ENCODE measurements around the gene C1S. TPM values are rescaled to one million over a fixed set of nuclear protein-coding genes. Genes with fewer than 3 reads are reported as not detected.

C1S gene
- total and polyA plus RNA-seq, 10 donors: 102 to 451 (median 257) TPM

DNA sequence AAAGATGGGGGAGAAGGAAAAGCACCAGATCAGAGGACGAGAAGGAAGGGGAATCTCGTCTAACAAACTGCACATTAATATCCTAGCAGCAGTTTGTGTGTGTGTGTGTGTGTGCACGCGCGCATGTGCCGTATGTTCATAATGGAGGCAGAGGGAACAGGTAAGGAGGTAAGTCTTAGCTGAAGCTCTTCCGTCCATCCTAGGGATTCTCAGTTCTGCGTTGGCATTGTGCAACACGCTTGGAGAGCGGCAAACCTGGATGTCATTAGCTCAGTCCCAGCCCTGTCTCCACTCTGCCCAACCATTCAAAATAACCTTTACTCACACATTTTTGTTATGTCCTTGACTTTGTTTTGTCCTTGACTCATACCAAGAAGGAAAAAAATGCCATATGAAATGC lies 33.4 kb downstream of the C1S start:
- peaks cover 0 to 41% (median 4%) of the 10 kb centered on the region in 6 donors for H3K36me3 ChIP-seq
- intact Hi-C loops (cut with DNase I; ENCODE audit: low total_unique reads): loop anchor here (10.0 kb wide), 1 partner anchor 79 kb away; the partner anchor contains the start of gene LPCAT3
- no peak overlapping the region for H3K4me3 ChIP-seq
- peak overlapping the region in 4 of 8 donors; percentile 74 to 82 (median 78) for H3K27ac ChIP-seq
- 63 to 80% (median 71%) methylated on average over 10 of the region's 10 CpGs for WGBS, 5 donors
- H3K27me3 ChIP-seq (replicated peaks in 1 of 7): no peaks in the 10 kb centered on the region
- no peaks in the 10 kb centered on the region for H3K9me3 ChIP-seq
- H3K4me1 ChIP-seq: peaks cover 0 to 58% (median 25%) of the 10 kb centered on the region in 6 donors
- DNase-seq: no peak
- TF ChIP-seq POLR2A (IDR thresholded peaks at IDR 0.05) (no peak), POLR2AphosphoS5 (IDR thresholded peaks at IDR 0.05) (peak in 1 of 3 donors; percentile 69)

GRCh38 chr12:7096006-7096932 lies 35.8 kb downstream of the C1S start:
- intact Hi-C loops (cut with DNase I; ENCODE audit: low total_unique reads): loop anchor here (10.0 kb wide), 1 partner anchor 81 kb away; the partner anchor contains the start of gene LPCAT3
- Histone ChIP-seq H3K36me3 (peaks cover 0 to 53% (median 10%) of the 10 kb centered on the region in 6 donors), H3K27me3 (replicated peaks in 1 of 7) (no peaks in the 10 kb centered on the region), H3K9me3 (no peaks in the 10 kb centered on the region), H3K4me1 (peaks cover 0 to 52% (median 24%) of the 10 kb centered on the region in 6 donors), H3K27ac (no peak overlapping the region), H3K4me3 (no peak overlapping the region)
- TF ChIP-seq POLR2A (IDR thresholded peaks at IDR 0.05): no peak
- peak; percentile 28 to 68 (median 35) for TF ChIP-seq POLR2AphosphoS5 (IDR thresholded peaks at IDR 0.05)
- no peak for DNase-seq
- WGBS, 5 donors: 86 to 89% (median 87%) methylated on average over 21 to 26 of the region's 26 CpGs

DNA sequence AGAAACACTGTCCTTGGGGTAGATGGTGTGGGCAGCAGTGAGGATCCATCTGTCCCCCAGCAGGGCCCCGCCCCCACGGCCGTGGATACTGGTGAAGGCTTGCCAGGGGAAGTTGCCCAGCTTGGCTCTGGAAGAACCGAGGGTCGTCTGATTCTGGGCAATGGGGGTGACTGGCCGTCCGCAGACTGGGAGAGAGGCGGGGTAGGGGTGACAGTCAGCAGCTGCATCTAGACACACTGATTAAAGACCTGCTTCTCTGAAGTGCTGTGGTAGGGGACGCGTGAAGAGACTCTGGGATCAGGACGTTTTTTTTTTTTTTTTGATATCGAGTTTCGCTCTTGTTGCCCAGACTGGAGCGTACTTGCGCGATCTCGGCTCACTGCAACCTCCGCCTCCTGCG lies 36.5 kb downstream of the C1S start:
- DNase-seq: no peak
- no peaks in the 10 kb centered on the region for H3K27me3 ChIP-seq (replicated peaks in 1 of 7)
- peaks cover 0 to 60% (median 16%) of the 10 kb centered on the region in 6 donors for H3K36me3 ChIP-seq
- H3K27ac ChIP-seq: no peak overlapping the region
- peaks cover 0 to 50% (median 19%) of the 10 kb centered on the region in 6 donors for H3K4me1 ChIP-seq
- no peaks in the 10 kb centered on the region for H3K9me3 ChIP-seq
- WGBS, 5 donors: 83 to 93% (median 85%) methylated on average over 17 to 19 of the region's 19 CpGs
- intact Hi-C loops (cut with DNase I; ENCODE audit: low total_unique reads): loop anchor here (10.0 kb wide), 1 partner anchor 82 kb away; the partner anchor contains the start of gene LPCAT3
- TF ChIP-seq CTCF (IDR thresholded peaks at IDR 0.05 in 8 of 11, conservative IDR thresholded peaks at IDR 0.05 in 3 of 11) (no peak), POLR2AphosphoS5 (IDR thresholded peaks at IDR 0.05) (peak in 2 of 3 donors; percentile 1 to 27)
- no peak overlapping the region for H3K4me3 ChIP-seq

DNA sequence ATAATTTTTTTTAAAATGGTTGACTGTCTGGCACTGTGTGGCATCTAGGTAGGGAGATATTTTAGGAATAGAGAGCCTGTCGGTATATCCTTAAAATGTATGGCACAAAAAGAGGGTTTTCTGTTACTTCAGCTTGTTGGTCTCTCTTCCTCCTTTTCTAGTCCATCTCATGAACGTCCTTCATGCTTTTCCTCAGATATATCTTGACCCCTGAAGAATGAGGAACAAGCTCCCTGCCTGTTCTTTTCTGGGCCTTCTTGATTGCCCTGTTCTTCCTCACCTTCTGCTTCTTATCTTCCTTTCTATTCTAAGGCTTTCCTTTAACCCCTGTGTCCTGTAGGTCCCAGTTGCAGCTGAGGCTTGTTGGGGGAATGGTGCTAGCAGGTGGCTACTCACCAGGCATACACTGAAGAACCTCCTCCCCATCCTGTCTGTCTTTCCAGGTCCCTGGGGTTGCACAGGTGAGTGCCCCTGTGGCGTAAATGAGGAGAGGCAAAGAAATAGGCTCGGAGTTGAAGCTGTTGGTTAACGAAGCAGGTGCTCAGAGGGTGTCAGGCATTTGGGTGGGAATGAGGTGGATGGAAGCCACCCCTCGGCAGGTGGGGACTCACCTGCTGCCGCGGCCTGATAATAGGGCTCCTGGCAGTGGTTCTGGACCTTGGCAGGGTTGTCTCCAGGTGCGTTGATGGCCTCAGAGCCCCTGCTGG lies 38.9 kb downstream of the C1S start:
- intact Hi-C loops (cut with DNase I; ENCODE audit: low total_unique reads): loop anchor here (10.0 kb wide), 1 partner anchor 85 kb away; the partner anchor contains the start of gene LPCAT3
- no peak for DNase-seq
- WGBS, 5 donors: 76 to 88% (median 84%) methylated on average over 9 of the region's 9 CpGs
- peaks cover 0 to 51% (median 7%) of the 10 kb centered on the region in 6 donors for H3K4me1 ChIP-seq
- H3K4me3 ChIP-seq: no peak overlapping the region
- peaks cover 0 to 85% (median 24%) of the 10 kb centered on the region in 6 donors for H3K36me3 ChIP-seq
- H3K27ac ChIP-seq: no peak overlapping the region
- TF ChIP-seq CTCF (IDR thresholded peaks at IDR 0.05 in 8 of 11, conservative IDR thresholded peaks at IDR 0.05 in 3 of 11) (no peak), POLR2AphosphoS5 (IDR thresholded peaks at IDR 0.05) (no peak), POLR2A (IDR thresholded peaks at IDR 0.05) (no peak)
- H3K27me3 ChIP-seq (replicated peaks in 1 of 7): no peaks in the 10 kb centered on the region
- H3K9me3 ChIP-seq: no peaks in the 10 kb centered on the region

All from spleen (tissue), 11 donors.